HEK293T (cell line): ENCODE results near the gene CPEB4.

ENCODE experiments used
- SP1 ChIP-seq: fragments of 450-650 bp; IDR thresholded peaks from 2 replicates; pipeline ENCODE4 v1.6.1; 2017
- TARDBP ChIP-seq: fragments of 450-650 bp; IDR thresholded peaks from 2 replicates; pipeline ENCODE4 v1.6.1; 2016

- no peak for TF ChIP-seq TARDBP
- TF ChIP-seq SP1: no peak
Measured at GRCh38 chr5:173890195-173890991, 2.2 kb downstream of the CPEB4 start.
